ENCODE data around the gene SLC12A6. TPM values are rescaled to one million over a fixed set of nuclear protein-coding genes. Genes with fewer than 3 reads are reported as not detected.

The SLC12A6 gene
- total RNA-seq, 4 donors from 2014 or later = 9.2 to 52.6 (median 26.9) TPM

DNA sequence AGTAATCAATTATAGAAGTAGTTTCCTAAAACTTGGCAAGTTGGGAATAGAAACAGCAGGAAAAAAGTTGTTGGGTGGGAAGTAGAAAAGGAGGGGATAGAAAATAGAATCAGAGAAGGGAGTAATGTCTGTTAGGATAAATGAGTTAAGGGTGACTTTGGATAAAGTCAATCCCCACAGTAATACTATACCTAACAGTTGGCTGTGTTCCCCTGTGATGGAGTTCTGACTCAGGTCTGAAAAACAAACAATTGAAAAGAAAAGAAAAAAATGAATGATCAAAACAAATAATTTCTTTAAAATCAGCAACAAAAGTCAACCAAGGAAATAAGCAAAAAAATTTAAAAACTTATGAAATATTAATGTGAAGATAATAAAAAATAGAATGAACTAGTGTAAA is 62.4 kb downstream of the SLC12A6 start:
- no peak for DNase-seq
- in situ Hi-C loops (cut with MboI; ENCODE audit: low pct_ligation_motif_present in 1 of 4, low pct_unique_long_range_greater_than_20kb in 1 of 4, low sequenced_read_pairs in 3 of 4) (no loop called here), intact Hi-C loops (cut with DNase I; ENCODE audit: low total_unique reads) (no loop called here)
- H3K27ac ChIP-seq = no peak overlapping the region
- H3K9me3 ChIP-seq = no peaks in the 10 kb centered on the region
- no peaks in the 10 kb centered on the region for H3K36me3 ChIP-seq
- no peaks in the 10 kb centered on the region for H3K27me3 ChIP-seq
- no peaks in the 10 kb centered on the region for H3K4me1 ChIP-seq
- TF ChIP-seq POLR2AphosphoS5 (IDR thresholded peaks at IDR 0.05) (no peak), EP300 (IDR thresholded peaks at IDR 0.05; ENCODE audit: low read depth) (no peak), POLR2A (IDR thresholded peaks at IDR 0.05) (no peak)
- TF ChIP-seq, protein P1, sequence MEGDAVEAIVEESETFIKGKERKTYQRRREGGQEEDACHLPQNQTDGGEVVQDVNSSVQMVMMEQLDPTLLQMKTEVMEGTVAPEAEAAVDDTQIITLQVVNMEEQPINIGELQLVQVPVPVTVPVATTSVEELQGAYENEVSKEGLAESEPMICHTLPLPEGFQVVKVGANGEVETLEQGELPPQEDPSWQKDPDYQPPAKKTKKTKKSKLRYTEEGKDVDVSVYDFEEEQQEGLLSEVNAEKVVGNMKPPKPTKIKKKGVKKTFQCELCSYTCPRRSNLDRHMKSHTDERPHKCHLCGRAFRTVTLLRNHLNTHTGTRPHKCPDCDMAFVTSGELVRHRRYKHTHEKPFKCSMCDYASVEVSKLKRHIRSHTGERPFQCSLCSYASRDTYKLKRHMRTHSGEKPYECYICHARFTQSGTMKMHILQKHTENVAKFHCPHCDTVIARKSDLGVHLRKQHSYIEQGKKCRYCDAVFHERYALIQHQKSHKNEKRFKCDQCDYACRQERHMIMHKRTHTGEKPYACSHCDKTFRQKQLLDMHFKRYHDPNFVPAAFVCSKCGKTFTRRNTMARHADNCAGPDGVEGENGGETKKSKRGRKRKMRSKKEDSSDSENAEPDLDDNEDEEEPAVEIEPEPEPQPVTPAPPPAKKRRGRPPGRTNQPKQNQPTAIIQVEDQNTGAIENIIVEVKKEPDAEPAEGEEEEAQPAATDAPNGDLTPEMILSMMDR (IDR thresholded peaks at IDR 0.05) = no peak
- H3K4me3 ChIP-seq = no peak overlapping the region

DNA sequence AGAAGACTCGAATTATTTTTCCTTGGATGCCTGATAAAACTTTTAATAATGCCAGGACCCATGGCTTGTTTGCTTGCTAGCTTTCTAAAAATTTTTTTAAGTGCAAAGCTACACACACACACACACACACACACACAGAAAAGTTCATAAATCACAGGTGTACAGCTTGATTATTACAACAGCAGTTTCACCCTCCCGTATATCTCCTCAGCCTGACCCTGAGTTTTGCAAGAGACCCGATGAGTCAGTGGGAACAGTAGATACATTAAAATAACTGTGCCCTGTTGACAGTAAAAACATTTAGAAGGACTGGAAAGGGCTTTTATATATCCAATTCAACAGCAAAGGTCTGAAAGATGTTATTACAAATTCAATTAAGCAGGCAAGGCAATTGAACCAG is 66.1 kb downstream of the SLC12A6 start:
- Histone ChIP-seq H3K27ac (no peak overlapping the region), H3K4me3 (no peak overlapping the region), H3K36me3 (no peaks in the 10 kb centered on the region), H3K27me3 (no peaks in the 10 kb centered on the region), H3K9me3 (no peaks in the 10 kb centered on the region), H3K4me1 (no peaks in the 10 kb centered on the region)
- intact Hi-C loops (cut with DNase I; ENCODE audit: low total_unique reads) (no loop called here), in situ Hi-C loops (cut with MboI; ENCODE audit: low pct_ligation_motif_present in 1 of 4, low pct_unique_long_range_greater_than_20kb in 1 of 4, low sequenced_read_pairs in 3 of 4) (no loop called here)
- no peak for TF ChIP-seq POLR2A (IDR thresholded peaks at IDR 0.05)
- TF ChIP-seq, protein P1 (IDR thresholded peaks at IDR 0.05) = no peak
- TF ChIP-seq POLR2AphosphoS5 (IDR thresholded peaks at IDR 0.05) = no peak
- TF ChIP-seq EP300 (IDR thresholded peaks at IDR 0.05; ENCODE audit: low read depth) = no peak
- no peak for DNase-seq
- 85 to 92% methylated on average over 3 of the region's 3 CpGs for WGBS, 2 donors (ENCODE audit: low coverage in 1 of 2)

DNA sequence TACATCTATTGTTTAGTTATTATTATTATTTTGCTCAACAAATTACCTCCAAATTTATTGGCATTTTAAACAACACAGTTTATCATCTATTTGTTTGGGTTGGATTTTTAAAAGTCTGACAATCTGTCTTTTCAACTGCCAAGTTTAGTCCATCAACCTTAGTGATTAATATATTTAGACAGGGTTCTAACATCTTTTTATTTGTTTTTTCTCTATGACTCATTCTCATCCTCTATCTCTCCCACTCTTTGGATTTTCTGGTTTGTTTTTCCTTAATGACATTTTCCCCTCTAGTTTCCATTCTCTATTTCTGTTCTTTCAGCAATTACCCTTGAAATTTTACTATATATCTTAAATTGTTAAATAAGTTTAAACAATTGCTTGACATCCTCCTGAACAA is 70.8 kb downstream of the SLC12A6 start:
- Histone ChIP-seq H3K4me1 (no peaks in the 10 kb centered on the region), H3K27me3 (no peaks in the 10 kb centered on the region), H3K9me3 (no peaks in the 10 kb centered on the region), H3K27ac (no peak overlapping the region), H3K4me3 (no peak overlapping the region), H3K36me3 (no peaks in the 10 kb centered on the region)
- DNase-seq = no peak
- intact Hi-C loops (cut with DNase I; ENCODE audit: low total_unique reads) = no loop called here
- TF ChIP-seq POLR2A (IDR thresholded peaks at IDR 0.05) (no peak), POLR2AphosphoS5 (IDR thresholded peaks at IDR 0.05) (no peak), EP300 (IDR thresholded peaks at IDR 0.05; ENCODE audit: low read depth) (no peak)
- in situ Hi-C loops (cut with MboI; ENCODE audit: low pct_ligation_motif_present in 1 of 4, low pct_unique_long_range_greater_than_20kb in 1 of 4, low sequenced_read_pairs in 3 of 4) = no loop called here

DNA sequence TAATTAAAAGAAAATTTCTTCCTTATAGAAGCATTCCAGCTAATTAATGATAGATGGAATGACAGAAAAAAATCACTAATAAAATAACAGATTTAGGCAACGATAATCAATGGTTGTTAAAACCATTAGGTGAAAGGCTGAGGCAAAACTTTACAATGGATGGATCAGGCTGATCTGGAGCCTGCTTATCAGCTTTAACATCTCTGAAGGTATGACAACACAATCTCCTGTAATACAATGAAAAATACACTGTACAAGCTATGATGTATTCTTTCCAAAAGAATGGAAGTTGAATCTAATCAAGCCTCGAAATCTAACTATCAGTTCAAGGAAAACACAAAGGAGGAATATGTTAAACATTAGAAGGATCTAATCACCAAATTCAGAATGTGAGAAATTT is 73.5 kb downstream of the SLC12A6 start:
- TF ChIP-seq, protein P1 (IDR thresholded peaks at IDR 0.05) = no peak
- Histone ChIP-seq H3K27ac (no peak overlapping the region), H3K4me3 (no peak overlapping the region), H3K9me3 (no peaks in the 10 kb centered on the region), H3K36me3 (no peaks in the 10 kb centered on the region), H3K4me1 (no peaks in the 10 kb centered on the region), H3K27me3 (no peaks in the 10 kb centered on the region)
- intact Hi-C loops (cut with DNase I; ENCODE audit: low total_unique reads) = no loop called here
- in situ Hi-C loops (cut with MboI; ENCODE audit: low pct_ligation_motif_present in 1 of 4, low pct_unique_long_range_greater_than_20kb in 1 of 4, low sequenced_read_pairs in 3 of 4) = no loop called here
- 92 to 95% methylated on average over 2 of the region's 2 CpGs for WGBS, 2 donors (ENCODE audit: low coverage in 1 of 2)
- no peak for DNase-seq

DNA sequence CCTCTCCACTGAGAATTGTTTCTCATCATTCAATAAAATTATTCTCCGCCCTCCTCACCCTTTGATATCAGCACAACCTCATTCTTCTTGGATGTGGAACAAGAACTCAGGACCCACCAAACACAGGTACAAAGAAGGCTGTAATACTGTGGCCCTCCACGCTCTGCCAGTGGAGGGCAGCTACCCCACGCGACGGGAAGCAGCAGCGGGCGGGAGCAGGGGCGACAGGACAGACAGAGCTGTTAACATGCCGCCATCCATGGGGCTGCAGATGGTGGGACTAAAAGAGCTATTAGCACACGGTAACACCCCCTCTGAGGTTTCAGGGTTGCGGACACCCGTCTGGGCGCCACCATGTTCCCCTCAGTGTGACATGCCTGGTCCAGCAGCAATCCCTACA is 75.2 kb downstream of the SLC12A6 start:
- H3K9me3 ChIP-seq = no peaks in the 10 kb centered on the region
- TF ChIP-seq POLR2AphosphoS5 (IDR thresholded peaks at IDR 0.05) (no peak), EP300 (IDR thresholded peaks at IDR 0.05; ENCODE audit: low read depth) (no peak), POLR2A (IDR thresholded peaks at IDR 0.05) (no peak)
- TF ChIP-seq, protein P1 (IDR thresholded peaks at IDR 0.05) = no peak
- intact Hi-C loops (cut with DNase I; ENCODE audit: low total_unique reads) (no loop called here), in situ Hi-C loops (cut with MboI; ENCODE audit: low pct_ligation_motif_present in 1 of 4, low pct_unique_long_range_greater_than_20kb in 1 of 4, low sequenced_read_pairs in 3 of 4) (no loop called here)
- no peak overlapping the region for H3K4me3 ChIP-seq
- no peak overlapping the region for H3K27ac ChIP-seq
- H3K4me1 ChIP-seq = peaks cover 0 to 1% (median 0%) of the 10 kb centered on the region in 4 donors
- 98 to 100% methylated on average over 1 to 13 of the region's 13 CpGs for WGBS, 2 donors (ENCODE audit: low coverage in 1 of 2)
- H3K27me3 ChIP-seq = no peaks in the 10 kb centered on the region
- no peak for DNase-seq
- H3K36me3 ChIP-seq = peaks cover 0 to 3% (median 0%) of the 10 kb centered on the region in 4 donors

Data from transverse colon (tissue), 4 donors.